Left ventricle myocardium inferior (tissue), 1 donor: ENCODE data around the gene OAS3. TPM values are rescaled to one million over a fixed set of nuclear protein-coding genes. Genes with fewer than 3 reads are reported as not detected.

Source experiments
- DNase-seq: peaks from one replicate; pipeline ENCODE4 v3.0.0-alpha.2; 2020
- H3K27ac ChIP-seq: fragments of 200-600 bp; replicated peaks from 2 replicates; pipeline ENCODE4 v1.8.0; 2021
- H3K27me3 ChIP-seq: fragments of 200-600 bp; 2 replicates; pipeline ENCODE4 v1.8.0; 2021; ENCODE audit warnings: low read depth
- H3K36me3 ChIP-seq: fragments of 200-600 bp; 2 replicates; pipeline ENCODE4 v1.8.0; 2021
- H3K4me1 ChIP-seq: fragments of 200-600 bp; 2 replicates; pipeline ENCODE4 v1.8.0; 2021
- H3K4me3 ChIP-seq: fragments of 200-600 bp; 2 replicates; pipeline ENCODE4 v1.8.0; 2021; ENCODE audit warnings: mild to moderate bottlenecking, moderate library complexity
- H3K9me3 ChIP-seq: fragments of 200-600 bp; replicated peaks from 2 replicates; pipeline ENCODE4 v1.8.0; 2021
- CTCF ChIP-seq: fragments of 200-600 bp; IDR thresholded peaks from 2 replicates; pipeline ENCODE4 v1.8.0; 2021; ENCODE audit warnings: antibody characterized with exemption, mild to moderate bottlenecking, borderline replicate concordance
- intact Hi-C: fragments of 100-400 bp; cut with micrococcal nuclease; formaldehyde crosslinking; loops from one replicate; pipeline ENCODE4 v1.11.0; 2022
- total RNA-seq: library from RNA; stranded (reverse); fragmentation: NEBNext Ultra II Directional; extraction: Animal tissue kit (Norgen Biotek cat#: 25700); gene quantifications from one replicate; pipeline ENCODE4 v1.2.1, GENCODE V29; 2021
- donor health status: DM: no; HTN: yes; CAD: no; lungs with severe emphysema.

OAS3 gene
- total RNA-seq, 1 donor from 2014 or later: 5.4 TPM

GRCh38 chr12:112997506-112997905, 59.2 kb downstream of the OAS3 start:
- intact Hi-C loops: no loop called here
- H3K27me3 ChIP-seq: peaks cover 15% of the 10 kb centered on the region
- H3K9me3 ChIP-seq: peaks cover 8% of the 10 kb centered on the region
- no peaks in the 10 kb centered on the region for H3K4me1 ChIP-seq
- peaks cover 50% of the 10 kb centered on the region for H3K36me3 ChIP-seq
- H3K27ac ChIP-seq: no peak overlapping the region
- TF ChIP-seq CTCF: no peak
- no peak for DNase-seq
- H3K4me3 ChIP-seq: no peak overlapping the region

- H3K4me3 ChIP-seq: no peak overlapping the region
- H3K36me3 ChIP-seq: peaks cover 56% of the 10 kb centered on the region
- no peak overlapping the region for H3K27ac ChIP-seq
- no peak for TF ChIP-seq CTCF
- peaks cover 8% of the 10 kb centered on the region for H3K9me3 ChIP-seq
- H3K27me3 ChIP-seq: peaks cover 22% of the 10 kb centered on the region
- intact Hi-C loops: no loop called here
- no peaks in the 10 kb centered on the region for H3K4me1 ChIP-seq
- DNase-seq: no peak
Measured at GRCh38 chr12:112998987-112999767, 60.9 kb downstream of the OAS3 start.

GRCh38 chr12:113000433-113000832, 62.2 kb downstream of the OAS3 start:
- no peak overlapping the region for H3K4me3 ChIP-seq
- DNase-seq: no peak
- peaks cover 8% of the 10 kb centered on the region for H3K9me3 ChIP-seq
- no peaks in the 10 kb centered on the region for H3K4me1 ChIP-seq
- no peak overlapping the region for H3K27ac ChIP-seq
- intact Hi-C loops: no loop called here
- peaks cover 64% of the 10 kb centered on the region for H3K36me3 ChIP-seq
- TF ChIP-seq CTCF: no peak
- H3K27me3 ChIP-seq: peaks cover 34% of the 10 kb centered on the region

GRCh38 chr12:113002155-113002554, 63.9 kb downstream of the OAS3 start:
- TF ChIP-seq CTCF: no peak
- H3K36me3 ChIP-seq: peaks cover 60% of the 10 kb centered on the region
- H3K27ac ChIP-seq: no peak overlapping the region
- peaks cover 29% of the 10 kb centered on the region for H3K27me3 ChIP-seq
- intact Hi-C loops: no loop called here
- DNase-seq: no peak
- H3K4me1 ChIP-seq: no peaks in the 10 kb centered on the region
- no peak overlapping the region for H3K4me3 ChIP-seq
- peaks cover 8% of the 10 kb centered on the region for H3K9me3 ChIP-seq

- peaks cover 58% of the 10 kb centered on the region for H3K36me3 ChIP-seq
- no peaks in the 10 kb centered on the region for H3K4me1 ChIP-seq
- no peak overlapping the region for H3K4me3 ChIP-seq
- peaks cover 24% of the 10 kb centered on the region for H3K27me3 ChIP-seq
- DNase-seq: no peak
- TF ChIP-seq CTCF: no peak
- H3K27ac ChIP-seq: no peak overlapping the region
- intact Hi-C loops: no loop called here
- peaks cover 8% of the 10 kb centered on the region for H3K9me3 ChIP-seq
Measured at GRCh38 chr12:113002676-113003075, 64.4 kb downstream of the OAS3 start.
